NCI-H187 treated with DMSO at 0.1 percent for 48 hours (cell line): ENCODE measurements around the gene NELL1.
"Not testable (repeated sequence)": the region's sequence is repeated elsewhere in the genome, so short reads cannot be mapped to it uniquely, and the experiment has no call there.

ENCODE experiments used
- DNase-seq: peaks from one replicate; lab custom pipeline; 2025; lab: John Stamatoyannopoulos, UW

The NELL1 gene

DNA sequence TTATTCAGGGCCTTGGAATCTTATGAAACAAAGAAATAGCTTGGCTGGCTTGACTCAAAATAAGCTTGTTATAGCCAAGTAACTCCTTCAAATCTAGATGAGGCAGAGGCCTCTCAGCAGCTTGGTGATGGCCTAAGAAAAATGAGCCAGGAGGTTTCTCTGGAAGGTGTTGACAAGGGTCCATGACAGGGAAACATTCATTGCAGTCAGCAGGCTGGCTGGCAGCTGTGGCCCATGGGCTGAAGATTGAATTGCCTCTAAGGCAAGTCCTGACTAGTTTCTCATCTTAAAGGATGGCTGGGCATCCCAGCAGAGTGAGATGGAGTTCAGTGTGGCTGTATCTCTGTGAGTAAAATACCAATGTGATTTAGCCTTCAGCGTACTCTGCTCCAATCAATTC, 441.0 kb downstream of the NELL1 start:
- DNase-seq: no peak

DNA sequence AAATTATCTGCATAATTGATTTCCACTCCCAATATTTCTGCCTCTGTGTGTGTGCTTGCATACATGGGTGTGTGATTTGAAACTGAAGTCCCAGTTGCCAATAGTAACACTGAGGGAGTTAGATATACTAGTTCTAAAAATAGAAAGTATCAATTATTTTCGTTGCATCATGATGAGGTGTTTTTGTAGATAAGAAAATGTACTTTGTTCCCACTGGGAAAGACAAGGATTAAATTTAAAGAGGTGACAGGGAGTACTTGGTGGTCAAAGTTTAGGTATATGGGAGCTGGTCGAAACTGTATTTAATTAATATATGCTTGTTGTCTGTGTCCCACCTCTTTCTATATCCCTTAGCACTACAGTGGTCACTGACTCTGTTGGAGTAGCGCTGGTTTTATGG, 444.5 kb downstream of the NELL1 start:
- DNase-seq: no peak

DNA sequence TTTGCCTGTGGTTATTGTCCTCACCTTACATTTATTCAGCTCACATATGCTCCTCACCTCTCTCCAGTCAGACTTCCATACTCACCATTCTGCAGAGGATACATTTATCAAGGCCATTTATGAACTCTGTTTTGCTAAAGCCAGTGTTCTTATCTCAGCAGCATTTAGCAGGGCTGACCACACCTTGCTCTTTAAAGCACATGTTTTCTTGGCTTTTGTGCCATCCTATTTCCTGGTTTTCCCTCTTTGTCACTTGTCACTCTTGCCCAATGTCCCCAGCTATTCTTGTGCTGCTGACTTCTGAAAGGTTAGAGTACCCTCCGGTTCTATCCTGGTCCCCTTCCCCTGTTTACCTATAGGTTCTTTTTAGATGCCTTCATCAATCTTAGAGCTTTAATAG, 446.6 kb downstream of the NELL1 start:
- no peak for DNase-seq

DNA sequence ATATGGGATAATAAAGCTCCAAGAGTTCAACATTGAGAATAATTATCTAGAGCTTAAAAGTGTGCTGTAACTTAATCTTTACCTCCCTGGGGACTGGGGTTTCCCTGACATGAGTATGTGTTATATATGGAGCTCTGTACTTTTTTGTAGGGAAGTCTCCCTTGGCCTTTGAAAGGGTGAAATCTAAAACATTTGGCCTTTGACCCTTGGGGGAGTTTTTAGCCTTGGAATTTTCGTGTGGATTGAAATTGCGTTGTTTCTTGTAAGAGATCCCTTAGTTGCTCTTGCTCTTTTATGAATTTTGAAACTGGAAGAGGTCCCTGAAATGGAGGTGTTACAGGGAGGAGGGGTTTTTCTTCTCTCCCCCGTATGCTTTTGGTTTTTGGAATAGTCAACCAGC, 450.0 kb downstream of the NELL1 start:
- no peak for DNase-seq

DNA sequence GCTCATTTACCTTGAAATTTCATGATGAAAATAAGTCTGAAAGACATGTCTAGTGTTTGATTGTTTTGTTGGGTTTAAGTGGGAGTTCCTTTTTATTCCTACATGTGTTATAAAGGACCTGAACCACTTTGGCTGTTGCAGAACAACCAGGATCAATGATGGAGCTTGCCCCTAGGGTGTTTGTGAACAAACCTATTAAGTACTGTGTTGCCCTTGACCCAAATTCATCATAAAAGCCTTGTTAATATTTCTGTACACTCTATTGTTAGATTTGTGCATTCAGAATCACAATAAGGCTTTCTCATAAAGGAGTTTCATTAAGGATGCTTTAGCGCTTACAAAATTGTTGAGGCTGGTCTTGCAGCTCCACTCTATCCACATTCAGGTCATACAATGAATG, 452.6 kb downstream of the NELL1 start:
- no peak for DNase-seq

DNA sequence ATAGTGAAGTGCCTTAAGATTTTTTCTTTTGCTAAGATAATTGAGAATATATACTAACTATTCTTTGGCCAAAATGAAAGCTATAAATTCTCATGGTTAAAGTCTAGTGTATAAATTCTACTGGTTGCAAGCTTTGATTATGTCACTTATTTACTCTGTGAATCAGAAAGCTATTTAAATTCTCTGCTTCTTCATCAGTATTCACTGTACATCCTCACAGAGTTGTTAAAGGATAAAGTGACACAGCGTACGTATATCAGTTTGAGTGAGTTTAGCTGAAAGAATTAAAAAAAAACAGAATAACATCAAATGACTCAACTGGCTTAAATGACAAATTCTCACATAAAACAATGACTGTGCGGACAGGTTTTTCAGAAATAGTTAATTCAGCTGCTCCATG, 453.1 kb downstream of the NELL1 start:
- no peak for DNase-seq

DNA sequence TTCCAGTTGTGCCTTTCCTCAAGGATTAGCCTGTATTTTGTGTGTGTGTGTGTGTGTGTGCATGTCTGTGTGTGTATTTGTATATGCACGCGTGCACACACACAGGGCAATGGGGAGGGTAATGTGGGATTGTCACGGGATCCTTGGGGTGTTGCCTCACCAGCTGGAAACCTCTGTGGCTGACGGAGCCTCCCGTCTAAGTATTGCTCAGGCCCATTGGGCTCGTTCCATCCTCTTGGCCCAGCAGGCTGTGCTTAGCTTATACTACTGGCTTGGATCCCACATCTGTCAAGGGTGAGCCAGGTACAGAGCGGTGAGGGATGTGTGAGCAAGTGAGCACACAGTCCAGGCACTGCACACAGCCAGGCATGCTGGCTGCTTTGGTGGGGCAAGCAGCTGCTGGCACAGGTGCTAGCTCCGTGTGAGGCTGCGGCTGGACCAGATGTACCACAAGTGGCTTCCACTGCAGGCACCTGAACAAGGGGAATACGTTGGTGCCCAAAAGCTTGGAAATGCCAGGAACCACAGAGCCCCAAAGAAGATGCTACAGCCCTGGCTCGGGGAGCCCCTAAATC, 462.8 kb downstream of the NELL1 start:
- no peak for DNase-seq

DNA sequence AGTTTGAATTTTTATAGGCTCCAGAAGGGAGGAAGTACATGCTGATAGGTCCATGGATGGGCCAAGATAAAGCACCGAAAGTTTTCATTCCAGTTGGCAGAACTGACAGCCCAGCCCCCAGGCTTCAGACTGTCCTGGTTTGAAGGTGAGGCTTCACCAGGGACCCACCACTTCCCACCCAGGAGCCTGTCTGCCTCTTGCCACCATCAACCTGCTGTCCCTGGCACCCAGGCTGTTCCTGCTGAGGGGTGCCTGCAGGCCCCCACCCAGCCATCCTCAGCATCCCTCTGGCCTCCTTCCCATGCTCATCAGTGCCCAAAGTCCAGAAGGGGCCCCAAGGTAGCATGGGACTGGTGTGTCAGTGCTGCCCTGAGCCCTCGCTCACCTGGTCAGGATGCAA, 463.9 kb downstream of the NELL1 start:
- DNase-seq: no peak

DNA sequence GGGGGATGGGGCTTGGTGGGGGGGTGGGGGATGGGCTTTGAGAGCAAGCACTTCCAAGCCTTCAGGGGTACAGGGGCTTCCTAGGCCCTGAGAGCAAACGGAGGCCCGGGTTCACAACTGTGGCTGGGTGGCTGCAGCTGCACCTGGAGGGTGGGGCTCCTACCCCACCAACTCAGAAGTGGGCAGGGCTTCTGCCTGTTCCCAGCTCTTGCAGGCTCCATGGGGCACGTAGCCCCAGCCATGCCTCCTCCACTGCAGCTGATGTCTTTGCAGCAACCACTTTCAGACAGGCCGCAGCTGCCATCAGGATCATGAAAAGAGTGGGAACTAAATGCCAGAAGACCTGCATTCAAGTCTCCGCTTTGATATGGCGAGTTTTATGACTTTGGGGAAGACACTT, 464.3 kb downstream of the NELL1 start:
- DNase-seq: no peak

DNA sequence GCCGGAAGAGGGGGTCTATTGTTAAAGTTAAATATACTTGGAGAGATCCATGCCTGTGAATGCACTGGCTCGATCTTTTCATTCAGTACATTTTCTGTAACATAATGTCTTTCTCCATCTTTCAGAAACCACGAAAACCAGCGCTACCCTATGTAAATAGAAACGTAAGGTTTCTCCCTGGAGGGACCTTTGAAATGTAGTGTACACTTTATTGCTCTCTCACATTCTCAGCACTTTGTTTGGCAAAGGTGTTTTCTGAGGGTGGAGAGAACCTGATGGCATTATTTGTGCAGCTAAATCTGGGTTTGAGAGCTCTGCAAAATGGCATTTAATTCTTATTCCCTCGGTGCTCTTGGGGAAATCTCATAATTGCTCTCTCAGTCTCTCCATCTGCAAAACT, 468.4 kb downstream of the NELL1 start:
- DNase-seq: no peak

DNA sequence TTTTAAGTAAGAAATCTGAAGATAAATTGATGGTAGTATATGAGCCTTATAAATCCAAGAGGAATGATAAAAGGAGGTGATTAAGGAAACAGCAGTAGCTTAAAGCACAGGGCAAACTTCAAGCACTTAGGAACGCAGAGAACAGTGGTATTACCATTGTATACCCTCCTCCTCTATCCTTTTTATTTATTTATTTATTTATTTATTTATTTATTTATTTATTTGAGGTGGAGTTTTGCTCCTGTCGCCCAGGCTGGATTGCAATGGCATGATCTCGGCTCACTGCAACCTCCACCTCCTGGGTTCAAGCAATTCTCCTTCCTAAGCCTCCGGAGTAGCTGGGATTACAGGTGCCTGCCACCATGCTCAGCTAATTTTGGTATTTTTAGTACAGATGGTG, 472.2 kb downstream of the NELL1 start:
- not testable (repeated sequence) for DNase-seq

DNA sequence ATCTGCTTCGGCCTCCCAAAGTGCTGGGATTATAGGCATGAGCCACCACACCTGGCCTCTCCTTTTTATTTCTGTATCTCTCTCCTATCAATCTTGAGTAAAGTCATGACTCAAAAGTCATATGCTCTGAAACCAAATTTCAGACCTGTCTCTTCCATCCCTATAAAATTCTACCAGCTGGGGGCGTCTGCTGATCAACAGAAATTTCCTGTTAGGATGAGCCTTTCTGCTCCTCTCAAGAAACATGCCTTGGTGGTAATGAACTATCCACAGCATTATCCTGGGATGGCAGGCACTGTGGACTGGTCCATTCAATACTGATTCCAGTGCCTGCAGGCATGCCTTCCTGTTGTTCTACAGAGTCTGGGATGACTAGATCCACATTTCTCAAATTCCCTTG, 472.6 kb downstream of the NELL1 start:
- DNase-seq: no peak

DNA sequence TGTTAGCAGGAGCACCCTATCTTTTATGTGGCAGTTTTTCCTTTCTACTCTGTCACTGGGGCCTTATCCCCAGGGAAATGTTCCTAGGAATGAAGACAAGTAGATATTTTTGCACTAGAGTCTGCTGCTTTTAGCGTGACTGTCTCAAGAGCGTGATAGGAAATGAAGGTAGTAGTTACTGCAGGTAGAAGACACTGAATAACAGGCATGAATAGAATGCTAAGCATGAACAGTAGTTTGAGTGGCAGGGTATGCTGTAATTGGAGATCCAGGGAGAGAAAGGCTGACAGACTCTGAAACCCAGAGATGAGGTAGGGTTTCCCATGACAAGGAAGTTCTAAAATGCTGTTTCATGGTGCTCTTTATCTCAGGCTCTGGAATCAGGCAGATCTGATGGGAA, 475.1 kb downstream of the NELL1 start:
- DNase-seq: peak; percentile 83

DNA sequence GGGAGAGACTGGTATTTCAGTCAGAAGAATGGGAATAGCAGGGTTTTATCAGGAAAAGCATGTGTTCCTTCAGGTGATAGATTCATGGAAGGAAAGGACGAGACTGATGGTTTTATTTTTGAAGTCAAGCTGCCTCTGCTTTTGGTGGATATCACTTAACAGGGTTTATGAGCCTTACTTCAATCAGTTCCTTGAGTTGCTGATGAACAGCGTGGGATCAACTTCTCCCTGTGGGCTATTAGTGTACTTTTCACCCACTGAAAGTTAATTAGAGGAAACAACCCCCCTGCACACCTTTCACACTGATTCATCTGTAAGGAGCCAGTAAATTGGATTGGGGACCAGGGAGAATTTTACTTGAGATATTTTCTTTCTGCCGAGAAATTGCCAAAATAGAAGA, 479.0 kb downstream of the NELL1 start:
- no peak for DNase-seq

DNA sequence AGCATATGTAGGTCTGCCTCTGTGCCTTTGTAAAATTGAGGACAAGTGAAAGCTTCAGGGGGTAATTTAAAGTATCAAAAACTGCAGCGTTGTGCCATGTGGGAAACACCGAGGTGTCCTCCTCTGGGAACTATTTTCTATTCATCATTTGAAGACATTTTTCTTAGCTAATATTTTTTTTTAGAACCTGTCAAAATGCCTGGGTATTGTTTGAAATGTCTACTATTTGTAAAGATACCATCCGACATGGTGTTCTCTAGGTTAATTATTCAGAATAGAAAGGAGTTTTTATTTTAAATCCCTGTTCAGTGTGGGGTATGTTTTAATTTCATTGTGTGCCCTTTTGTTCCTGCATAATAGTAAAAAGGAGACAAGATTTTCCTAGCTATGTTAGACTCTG, 490.8 kb downstream of the NELL1 start:
- no peak for DNase-seq

DNA sequence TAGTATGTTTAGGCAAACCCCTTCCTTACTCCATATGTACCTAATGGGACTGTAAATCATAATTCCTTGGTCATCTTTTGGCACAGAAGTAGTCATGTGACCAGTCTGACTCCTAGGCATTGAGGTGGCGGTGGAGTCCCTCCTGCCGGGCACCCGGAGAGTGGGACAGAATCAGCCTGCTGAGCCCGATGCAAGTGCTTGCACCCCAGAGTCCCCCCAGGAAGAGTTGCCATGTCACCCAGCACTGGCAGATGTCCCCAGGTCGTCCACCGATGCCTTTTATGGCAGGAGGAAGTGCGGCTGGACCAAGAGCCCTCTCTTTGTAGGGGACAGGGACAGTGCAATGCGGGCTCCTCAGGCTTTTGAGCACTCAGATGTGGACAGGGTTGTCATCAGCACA, 500.3 kb downstream of the NELL1 start:
- DNase-seq: no peak

DNA sequence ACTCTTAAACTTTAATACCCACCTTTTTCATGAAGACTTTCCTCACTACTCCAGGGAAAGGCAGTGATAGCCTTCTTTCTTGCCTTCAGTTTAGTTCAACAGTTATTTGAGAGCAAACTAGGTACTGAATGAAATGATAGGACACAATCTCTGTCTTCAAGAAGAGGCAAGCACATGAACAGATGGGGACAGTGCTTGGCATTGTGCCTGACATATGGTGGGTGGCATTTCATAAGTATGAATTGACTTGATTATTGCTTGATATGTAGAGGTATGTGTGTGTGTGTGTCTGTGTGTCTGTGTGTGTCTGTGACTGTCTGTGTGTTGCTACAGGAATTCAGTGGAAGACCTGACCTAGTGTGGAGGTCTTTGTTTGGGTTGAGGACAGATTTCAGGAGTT, 504.1 kb downstream of the NELL1 start:
- DNase-seq: no peak

DNA sequence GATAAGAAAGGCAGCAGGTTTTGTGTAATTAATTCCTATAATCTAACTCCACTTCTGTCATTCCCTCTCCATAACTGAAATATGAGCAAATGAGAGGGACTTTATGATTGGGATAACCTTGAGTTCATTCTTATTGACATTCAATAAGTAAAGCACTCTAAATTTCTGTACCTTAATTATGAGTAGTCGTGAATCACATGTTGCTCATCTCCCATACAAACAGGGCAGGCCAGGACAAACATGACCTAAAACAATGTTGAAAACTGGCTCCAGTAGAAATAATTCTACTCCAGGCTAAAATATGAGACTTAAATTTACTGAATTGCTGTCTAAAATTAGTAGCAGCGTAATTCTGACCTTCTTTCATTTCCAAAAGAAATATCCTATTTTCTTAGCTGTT, 505.4 kb downstream of the NELL1 start:
- no peak for DNase-seq

DNA sequence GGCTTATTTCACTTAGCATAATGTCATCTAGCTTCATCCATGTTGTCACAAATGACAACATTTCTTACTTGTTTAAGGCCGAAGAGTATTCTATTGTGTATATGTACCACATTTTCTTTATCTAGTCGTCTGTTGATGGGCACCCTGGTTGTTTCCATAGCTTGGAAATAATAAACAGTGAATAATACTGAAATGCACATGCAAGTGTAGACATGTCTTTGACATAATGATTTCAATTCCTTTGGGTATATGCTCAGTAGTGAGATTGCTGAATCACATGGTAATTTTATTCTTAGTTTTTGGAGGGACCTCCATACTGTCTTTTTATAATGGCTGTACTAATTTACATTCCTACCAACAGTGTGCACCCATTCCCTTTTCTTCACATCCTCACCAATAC, 508.0 kb downstream of the NELL1 start:
- no peak for DNase-seq

DNA sequence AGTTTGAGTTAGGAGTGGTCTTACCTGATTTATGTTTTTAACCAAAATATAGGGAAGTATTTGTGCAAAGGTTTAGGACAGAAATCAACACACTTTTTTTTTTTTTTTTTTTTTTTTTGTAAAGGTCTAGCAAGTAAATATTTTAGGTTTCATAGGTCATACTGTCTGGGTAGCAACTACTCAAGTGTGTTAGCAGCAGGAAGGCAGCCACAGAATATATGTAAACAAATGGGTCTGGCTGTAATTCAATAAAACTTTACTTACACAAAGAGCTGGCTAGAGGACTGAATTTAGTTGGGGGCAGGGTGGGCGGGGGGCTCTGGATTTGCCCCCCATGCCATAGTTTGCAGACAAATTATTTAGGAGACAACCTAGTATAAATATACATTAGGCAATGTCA, 510.4 kb downstream of the NELL1 start:
- no peak for DNase-seq

DNA sequence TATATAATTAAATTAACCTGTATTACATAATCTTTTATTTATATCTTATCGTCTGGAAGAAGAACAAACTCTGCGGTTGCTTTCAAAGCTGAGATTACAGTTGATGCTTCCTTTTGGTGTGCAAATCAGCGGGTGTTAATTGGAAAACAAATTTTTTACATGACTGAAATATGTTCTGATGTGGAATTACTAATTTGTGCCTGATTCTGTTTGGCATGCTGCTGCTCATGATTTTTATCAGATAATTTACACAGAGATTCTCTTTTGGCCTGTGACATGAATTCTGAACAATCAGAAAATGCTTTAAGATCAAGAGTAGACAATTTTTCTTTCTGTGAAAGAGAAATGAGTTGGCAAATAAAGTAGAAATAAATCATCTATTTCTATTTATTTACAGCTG, 510.8 kb downstream of the NELL1 start:
- no peak for DNase-seq

DNA sequence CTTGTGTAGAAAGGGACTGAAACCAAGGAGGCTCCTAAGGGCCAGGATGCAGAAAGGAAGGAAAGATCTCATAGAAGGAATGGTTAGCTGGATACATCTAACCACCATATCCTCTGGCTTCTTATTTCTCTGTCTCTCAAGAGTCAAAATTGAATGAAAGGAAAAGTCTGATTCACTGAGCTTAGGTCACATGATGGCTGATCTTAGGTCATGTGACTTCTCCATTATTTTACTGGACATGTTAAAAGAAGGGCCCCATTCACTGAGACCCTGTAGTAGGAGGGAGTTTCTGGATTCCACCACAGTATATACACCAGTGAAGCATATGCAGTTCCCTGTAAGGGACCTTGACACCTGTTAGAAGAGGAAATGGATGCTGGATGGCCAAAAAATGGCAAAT, 516.6 kb downstream of the NELL1 start:
- no peak for DNase-seq

DNA sequence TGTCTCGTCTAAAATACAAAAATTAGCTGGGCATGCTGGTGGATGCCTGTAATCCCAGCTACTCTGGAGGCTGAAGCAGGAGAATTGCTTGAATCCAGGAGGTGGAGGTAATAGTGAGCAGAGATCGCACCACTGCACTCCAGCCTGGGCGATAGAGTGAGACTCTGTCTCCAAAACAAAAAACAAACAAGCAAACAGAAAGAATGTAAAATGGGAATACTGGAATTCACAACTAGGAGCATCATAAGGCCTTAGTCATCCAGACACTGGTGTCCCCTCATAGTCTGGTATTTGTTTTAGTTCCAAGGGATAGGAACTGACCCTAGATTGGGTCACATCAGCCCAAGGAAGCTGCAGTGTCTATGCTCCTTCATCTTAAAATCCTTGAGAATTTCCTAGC, 520.8 kb downstream of the NELL1 start:
- no peak for DNase-seq

DNA sequence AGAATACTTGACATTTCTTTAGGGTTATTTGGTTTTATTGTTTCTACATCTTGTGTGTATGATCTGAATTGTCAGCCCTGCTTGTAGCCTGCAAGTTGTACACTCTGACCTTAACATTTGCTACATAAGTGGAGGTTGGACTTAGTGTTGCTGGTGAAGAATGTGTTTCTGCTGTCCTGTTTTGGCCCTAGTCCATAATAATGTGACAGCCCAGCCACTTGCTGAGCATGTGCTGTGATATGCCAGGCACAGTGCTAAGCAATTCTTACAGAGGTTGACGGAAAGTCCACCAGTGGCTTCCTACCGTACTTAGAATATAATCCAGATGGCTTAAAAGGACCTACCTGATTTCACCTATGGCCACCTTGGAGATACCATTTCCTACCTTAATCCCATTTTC, 526.6 kb downstream of the NELL1 start:
- no peak for DNase-seq

DNA sequence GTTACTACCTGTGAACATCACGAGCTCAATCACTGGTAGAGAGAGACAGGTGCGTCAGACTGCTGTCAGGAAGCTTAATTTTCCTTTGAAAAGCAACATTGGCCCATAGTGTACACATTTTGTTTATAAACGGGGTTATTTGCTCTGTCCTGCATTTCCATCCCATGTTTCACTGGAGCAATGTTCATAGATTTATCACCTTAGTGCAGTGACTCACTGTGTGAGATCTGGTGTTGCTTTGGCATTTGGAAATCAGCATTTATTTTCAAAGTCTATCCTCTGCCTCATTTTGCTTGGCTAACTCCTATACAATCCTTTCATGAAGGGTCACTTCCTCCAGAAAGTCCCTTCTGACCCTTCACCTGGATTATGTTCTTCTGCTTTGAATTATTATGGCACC, 529.1 kb downstream of the NELL1 start:
- no peak for DNase-seq
